DMS153 treated with DMSO at 0.1 percent for 48 hours (cell line): ENCODE data around the gene ZNF609.
A peak's percentile ranks its signal among the peaks of the same experiment; 100 is the strongest.

ENCODE experiments used
- DNase-seq: peaks from one replicate; lab custom pipeline; 2025; ENCODE audit not compliant: unreplicated experiment; lab: John Stamatoyannopoulos, UW

ZNF609 gene

DNA sequence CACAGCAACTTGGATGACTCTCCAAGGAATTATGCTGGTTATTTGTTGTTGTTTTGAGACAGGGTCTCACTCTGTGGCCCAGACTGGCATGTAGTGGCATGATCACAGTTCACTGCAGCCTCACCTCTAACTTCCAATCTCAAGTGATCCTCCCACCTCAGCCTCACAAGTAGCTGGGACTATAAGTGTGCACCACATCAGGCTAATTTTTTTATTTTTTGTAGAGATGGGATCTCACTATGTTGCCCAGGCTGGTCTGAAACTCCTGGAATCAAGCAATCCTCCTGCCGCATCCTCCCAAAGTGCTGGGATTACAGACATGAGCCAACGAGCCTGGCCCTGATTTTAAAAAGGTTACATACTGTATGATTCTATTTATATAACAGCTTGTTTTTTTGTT is 252.0 kb downstream of the ZNF609 start:
- DNase-seq: no peak

DNA sequence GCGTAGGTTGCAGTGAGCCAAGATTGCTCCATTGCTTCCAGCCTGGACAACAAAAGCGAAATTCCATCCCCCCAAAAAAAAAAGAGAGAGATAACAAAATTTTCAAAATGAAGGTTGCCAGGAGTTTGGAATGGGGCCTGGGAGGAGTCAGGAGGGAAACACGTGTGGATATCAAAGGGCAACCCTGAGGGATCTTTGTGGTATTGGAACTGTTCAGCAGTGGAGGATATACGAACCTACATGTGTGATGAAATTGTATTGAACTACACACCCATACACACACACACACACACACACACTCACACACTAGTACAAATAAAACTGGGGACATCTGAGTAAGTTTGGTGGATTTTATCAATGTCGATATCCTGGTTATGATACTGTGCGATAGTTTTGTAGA is 253.2 kb downstream of the ZNF609 start:
- DNase-seq: no peak

DNA sequence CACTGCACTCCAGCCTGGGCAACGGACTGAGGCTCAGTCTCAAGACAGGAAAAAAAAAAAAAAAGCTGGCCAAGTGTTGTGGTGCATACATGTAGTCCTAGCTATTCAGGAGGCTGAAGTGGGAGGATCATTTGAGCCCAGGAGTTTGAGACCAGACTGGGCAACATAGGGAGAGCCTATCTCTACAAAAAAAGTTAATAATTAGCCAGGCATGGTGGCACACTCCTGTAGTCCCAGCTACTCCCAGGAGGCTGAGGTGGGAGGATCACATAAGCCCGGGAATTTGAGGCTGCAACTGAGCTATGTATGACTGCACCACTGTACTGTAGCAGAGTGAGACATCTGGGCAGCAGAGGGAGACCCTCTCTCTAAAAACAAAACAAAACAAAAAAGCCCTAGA is 256.1 kb downstream of the ZNF609 start:
- DNase-seq: no peak

DNA sequence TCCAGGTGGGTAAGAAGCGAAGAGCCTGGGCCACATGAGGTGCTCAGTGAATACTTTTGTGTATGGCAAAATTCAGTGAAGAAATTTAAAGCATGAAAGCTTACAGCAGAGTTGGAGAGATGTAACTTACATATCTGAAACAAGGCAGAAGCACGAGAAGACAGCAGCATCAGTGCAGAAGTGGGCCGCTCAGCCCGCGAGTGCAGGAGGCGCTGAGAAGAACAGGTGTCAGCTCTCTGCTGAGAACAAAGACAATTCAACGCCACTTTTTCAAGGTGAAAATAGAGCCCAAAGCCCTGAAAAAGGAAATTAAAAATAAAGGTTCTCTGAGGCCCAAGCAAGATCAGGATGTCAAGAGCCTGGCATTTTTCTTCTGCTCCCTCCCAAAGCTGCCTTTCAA is 256.8 kb downstream of the ZNF609 start:
- DNase-seq: no peak

DNA sequence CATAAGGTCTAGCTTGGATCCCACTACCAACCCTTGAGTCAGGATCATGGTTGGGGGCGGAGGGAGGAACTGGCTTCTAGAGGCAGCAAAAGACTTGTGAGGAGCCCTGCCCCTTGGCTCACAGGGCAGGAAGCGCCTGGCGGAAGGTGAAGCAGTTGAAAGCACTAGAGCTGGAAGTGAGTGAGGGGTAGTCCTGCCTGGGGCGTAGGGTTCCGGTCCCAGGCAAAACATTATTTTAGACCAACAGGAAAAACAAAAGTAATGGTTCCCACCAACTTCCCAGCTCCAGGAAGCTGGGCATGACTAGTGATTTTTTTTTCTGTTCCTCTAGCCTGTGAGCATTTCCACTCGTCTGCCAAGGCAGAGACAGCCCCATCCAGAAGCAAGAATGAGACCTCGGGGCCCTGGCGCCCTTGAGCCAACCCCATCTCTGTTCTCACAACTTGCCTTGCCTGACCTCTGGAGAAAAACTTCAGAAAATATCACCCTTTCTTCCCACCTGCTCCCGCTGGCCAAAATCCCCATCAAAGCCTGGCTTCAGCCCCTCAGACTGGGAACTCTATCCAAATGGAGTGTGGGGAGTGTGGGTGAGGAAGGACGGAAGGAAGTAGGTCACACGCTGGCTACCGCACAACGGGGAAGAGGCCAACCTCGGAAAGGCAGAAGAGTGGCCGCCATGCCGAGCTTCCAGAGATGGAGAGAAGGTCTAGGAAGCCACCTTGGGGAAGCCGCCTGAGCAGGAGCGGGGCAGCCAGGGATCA is 257.5 kb downstream of the ZNF609 start:
- no peak for DNase-seq

DNA sequence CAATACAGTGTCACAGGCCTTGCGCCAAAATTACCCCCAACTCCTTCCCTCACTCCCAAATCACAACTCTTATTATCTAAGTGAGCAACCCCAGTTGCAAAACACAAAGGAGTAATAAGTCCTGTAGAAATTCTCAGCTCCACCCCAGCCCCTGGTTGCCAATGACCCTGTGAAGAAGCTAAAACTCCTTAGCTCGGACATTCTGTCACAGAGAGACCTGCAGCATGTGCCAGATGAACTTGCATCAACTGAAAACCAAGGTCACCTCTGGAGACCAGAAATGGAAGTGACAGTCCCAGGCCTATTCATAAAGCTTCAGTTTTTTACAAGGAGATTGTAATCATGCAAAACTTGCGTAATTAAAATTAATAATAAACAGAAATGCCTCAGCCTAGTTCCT is 259.8 kb downstream of the ZNF609 start:
- no peak for DNase-seq

DNA sequence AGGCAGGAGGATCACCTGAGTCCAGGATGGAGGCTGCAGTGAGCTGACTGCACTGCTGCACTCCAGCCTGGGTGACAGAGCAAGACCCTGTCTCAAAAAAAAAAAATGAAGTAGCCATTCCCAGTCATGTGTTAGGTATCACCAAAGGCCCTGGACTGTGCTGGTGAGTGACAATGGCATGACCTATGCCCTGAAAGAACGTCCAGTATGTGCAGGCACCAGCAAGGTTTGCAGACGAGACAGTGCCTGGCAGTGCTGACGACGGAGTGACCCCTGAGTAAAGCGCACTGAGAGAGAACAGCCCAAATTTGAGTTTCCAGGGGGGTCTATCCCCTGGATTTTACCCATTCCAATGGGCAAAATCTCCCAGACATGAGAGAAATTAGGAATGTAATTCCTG is 269.8 kb downstream of the ZNF609 start:
- DNase-seq: no peak

DNA sequence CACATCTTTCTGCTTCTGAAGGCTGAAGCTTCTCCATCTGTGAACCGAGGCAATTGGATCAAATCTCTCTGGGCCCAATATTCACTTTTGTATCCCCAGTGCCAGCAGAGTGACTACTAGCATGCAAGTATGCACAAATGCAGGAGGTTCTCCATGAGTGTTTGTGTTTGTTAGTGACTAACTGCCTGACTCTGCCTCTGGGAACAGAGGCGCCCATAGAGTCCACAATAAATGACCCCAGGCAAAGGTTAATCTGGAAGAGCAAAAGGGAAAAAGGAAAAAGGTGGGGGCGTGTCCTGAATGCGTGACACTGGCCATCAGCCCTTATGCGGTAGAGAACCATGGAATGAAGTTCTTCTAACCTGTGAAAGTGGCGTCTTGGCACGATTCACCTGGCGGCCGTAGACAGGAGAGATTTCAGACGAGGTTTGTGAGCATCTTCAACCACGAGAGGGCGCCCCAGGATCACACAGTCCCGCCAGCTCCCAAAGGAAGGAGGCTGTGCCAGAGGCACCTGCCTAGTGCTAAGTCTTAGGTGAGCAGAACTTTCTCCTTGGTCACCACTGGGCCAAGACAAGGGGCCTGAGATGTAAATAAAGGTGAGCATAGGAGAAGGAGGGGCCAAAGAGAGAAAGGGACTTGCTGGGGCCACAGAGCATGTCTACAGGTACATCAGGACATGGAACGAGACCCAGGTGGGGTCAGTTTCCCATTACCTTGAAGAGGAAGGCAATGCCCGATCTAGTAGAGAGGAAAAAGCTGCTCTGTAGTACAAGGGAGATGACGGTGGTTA is 270.8 kb downstream of the ZNF609 start:
- peak; percentile 16 for DNase-seq

DNA sequence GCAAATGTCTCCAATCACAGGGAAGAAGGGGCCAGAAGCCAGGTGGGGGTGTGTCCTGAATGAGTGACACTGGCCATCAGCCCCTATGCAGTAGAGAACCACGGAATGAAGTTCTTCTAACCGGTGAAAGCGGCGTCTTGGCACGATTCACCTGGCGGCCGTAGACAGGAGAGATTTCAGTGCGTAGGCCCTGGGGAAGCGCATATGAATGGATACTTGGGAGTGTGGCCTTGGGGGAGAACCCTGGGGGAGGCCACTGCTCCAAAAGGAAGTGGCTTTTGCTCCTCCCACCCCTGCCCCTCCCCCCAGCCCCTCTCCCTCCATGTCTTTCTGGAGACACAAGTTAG is 271.4 kb downstream of the ZNF609 start:
- no peak for DNase-seq

DNA sequence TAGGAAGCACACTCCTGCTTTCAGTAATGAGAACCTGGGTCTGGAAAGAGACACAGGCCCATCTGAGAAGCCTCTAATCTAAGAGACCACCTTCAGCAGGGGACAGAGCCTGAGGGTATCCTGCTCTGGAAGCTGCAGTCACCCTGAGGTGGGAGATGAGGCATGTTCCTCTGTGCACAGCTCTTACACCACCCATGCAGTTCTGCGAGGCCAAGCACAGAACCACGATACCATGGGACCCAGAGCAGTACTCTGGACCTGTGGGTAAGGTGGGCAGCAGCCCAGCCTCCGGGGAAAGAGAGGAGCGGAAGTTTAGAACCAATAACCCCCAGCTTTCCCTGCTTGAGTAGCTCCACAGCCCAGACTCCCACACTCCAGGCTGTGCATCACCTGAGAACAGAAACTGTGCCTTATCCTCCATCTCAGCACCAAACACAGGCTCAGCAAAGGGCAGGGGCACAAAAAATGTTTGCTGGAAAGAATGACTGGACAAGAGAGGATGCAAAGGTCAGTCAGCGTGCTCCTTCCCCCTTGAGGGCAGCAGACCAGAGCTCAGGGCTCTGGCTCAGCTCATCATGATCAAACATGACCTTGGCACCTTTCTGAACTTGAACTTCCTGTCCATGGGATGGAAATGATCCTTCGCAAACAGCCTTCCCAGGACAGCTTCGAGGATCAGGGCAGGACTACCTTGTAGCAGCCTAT is 271.9 kb downstream of the ZNF609 start:
- no peak for DNase-seq
